ENCODE data around the gene ZNF33A.
"Not testable (repeated sequence)": the region's sequence is repeated elsewhere in the genome, so short reads cannot be mapped to it uniquely, and the experiment has no call there.

The ZNF33A gene

DNA sequence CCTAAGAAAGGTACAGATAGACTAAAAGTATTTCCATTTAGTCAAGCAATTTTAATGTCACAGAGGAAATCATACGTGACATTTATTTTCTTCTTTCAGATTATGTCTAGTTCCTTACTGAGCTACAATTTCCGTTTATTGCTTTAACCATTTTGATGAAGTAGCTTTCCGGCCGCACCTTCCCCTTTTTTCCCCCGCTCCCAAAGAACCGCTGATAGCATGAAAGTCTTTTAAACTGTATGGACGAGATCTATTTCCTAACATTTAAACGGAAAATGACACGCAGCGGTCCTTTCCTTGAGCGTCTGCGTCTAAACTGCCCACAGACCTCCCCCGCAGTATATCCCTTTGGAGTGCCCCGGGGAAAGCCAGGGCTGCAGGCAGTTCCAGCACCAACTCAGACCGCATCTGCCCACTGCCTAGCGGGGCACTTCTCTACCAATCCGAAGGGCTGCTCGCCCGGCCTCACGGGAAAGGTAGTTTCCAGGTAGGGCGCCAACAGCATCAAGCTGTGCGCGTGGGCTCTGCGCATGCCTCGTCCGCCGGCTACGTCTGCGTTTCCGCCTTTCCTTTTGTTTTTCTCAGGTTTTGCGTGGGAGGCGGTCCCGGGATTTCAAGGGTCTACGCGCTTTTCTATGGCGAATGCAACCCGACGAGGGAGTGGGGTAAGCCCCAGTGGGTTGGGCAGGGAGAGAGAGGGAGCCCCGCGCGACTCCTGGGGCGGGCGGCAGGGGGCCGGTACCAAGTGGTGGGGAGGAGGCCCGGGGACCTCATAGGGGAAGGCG, at the start of gene ZNF33A:
Gene ZNF33A (plus strand): TSS at position 557 of the 785 bp plus-strand sequence. CDS start 1,667 bp downstream, outside the sequence.
- H3K36me3 Mint-ChIP-seq, result peaks cover 6% of the 10 kb centered on the region
- peaks cover 39% of the 10 kb centered on the region for H3K4me1 Mint-ChIP-seq (ENCODE audit: low read depth)
- H3K27me3 Mint-ChIP-seq, result no peaks in the 10 kb centered on the region
- no peaks in the 10 kb centered on the region for H3K9me3 Mint-ChIP-seq (ENCODE audit: low read depth)
- H3K27ac Mint-ChIP-seq, result peak within 1 kb of the TSS; percentile 99
- H3K4me3 Mint-ChIP-seq, result peak within 1 kb of the TSS; percentile 90

DNA sequence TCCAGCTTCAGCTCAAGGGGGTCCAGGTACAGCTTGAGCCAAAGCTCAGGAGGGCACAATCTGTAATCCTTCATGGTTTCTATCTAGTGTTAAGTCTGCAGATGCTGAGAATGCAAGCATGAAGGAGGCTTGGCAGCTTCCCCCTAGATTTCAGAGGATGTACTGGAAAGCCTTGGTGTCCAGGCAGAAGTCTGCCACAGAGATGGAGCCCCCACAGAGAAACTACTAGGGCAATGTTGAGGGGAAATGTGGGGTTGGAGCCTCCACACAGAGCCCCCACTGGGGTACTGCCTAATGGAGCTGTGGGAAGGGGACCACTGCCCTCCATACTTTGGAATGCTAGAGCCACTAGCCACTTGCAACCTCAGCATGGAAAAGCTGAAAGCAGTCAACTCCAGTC, 45.5 kb upstream of the ZNF33A start:
- H3K36me3 Mint-ChIP-seq, result peaks cover 47% of the 10 kb centered on the region
- H3K4me1 Mint-ChIP-seq (ENCODE audit: low read depth), result no peaks in the 10 kb centered on the region
- no peak overlapping the region for H3K27ac Mint-ChIP-seq
- H3K9me3 Mint-ChIP-seq (ENCODE audit: low read depth), result peaks cover 13% of the 10 kb centered on the region
- no peaks in the 10 kb centered on the region for H3K27me3 Mint-ChIP-seq
- no peak overlapping the region for H3K4me3 Mint-ChIP-seq

DNA sequence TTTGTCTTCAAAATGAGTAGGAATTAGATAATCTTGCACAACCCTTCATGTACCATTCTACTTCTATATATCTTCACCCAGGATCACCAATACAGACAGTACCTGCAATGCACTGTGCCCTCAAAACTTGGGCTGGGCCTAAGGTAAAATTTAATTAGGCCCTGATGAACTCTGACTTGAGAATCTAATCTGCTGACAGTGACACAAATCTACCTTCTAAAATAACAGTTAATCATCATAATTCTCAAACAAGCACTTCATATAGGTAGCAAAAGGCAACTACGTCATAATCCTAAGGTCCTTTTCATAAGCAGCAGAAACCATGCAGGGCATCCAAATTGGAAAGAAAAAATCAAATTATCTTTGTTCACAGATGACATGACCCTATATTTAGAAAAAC, 38.1 kb upstream of the ZNF33A start:
- Mint-ChIP-seq H3K9me3 (ENCODE audit: low read depth) (no peaks in the 10 kb centered on the region), H3K27ac (no peak overlapping the region), H3K36me3 (peaks cover 17% of the 10 kb centered on the region), H3K27me3 (no peaks in the 10 kb centered on the region), H3K4me3 (no peak overlapping the region), H3K4me1 (ENCODE audit: low read depth) (peaks cover 23% of the 10 kb centered on the region)

DNA sequence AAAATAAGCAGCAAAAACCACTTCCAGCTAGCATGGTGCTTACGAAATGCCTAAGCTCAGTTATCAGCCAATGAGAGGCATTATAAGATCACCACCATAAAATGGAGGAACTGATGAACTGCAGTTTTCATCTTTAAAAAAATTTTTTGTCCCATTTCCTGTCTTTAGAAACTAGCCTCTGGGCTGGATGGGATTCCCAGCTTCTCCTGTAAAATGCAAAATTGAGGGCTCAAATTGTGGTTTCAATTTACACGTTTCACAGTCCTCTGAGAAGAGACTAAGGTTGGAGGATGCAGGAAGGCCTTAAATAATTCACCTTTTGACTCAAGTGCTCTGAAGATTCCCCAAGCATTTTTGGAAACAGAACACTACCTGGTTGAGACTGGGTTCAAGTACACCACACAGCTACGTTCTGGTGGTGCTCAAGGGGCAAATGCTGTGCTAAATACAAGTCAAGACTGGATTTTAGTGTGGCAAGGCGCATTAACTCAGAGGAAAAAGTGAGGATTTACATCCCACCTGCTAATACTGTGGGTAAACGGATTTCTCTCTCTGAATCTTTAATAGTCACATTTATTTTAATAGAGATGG, 35.0 kb upstream of the ZNF33A start:
- Mint-ChIP-seq H3K9me3 (ENCODE audit: low read depth) (no peaks in the 10 kb centered on the region), H3K27ac (peak overlapping the region; percentile 95), H3K4me3 (peak overlapping the region; percentile 93), H3K4me1 (ENCODE audit: low read depth) (peaks cover 23% of the 10 kb centered on the region), H3K27me3 (no peaks in the 10 kb centered on the region), H3K36me3 (peaks cover 3% of the 10 kb centered on the region)

DNA sequence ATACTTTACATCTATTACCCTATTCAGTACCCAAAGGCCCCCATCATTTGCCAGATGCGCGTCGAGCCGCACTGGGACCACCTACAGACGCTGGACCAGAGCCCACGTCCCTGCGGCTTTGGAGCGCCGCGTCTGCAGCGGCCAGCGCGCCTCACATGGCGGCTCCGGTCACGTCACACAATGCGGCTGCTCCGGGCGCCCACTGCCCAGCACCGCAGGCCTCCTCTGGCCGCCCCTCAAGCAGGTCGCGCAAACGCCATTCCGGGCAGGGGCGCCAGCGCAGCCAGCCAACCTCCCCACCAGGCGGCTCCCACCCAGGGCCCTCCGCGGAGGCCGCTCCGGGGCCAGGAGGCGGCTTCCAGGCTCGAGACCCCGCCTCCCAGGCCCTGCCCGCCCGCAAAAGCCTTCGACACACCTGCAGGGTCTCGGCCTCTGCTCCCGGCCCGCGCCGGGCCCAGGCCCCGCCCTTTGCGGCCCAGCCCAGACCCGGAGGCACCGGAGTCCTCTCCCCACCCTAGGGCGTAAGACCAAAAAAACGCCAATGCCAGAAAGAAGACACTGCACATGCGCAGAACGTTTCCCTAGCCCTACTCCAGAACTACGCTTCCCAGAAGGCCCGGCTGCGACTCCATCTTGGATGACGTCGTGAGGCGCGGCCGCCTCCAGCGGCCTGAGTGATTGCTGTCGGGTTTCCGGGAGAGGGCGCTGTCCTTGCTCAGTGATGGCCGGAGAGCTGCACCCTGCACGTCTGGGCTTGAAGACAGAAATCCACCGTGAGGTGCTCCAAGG, 34.2 kb upstream of the ZNF33A start, which contains the start of gene ZNF25:
Gene ZNF25 (minus strand): TSS at position 557 of the 789 bp plus-strand sequence. CDS start 4,925 bp downstream, outside the sequence.
- peaks cover 20% of the 10 kb centered on the region for H3K4me1 Mint-ChIP-seq (ENCODE audit: low read depth)
- H3K9me3 Mint-ChIP-seq (ENCODE audit: low read depth), result no peaks in the 10 kb centered on the region
- no peaks in the 10 kb centered on the region for H3K36me3 Mint-ChIP-seq
- no peaks in the 10 kb centered on the region for H3K27me3 Mint-ChIP-seq
- H3K4me3 Mint-ChIP-seq, result peak within 1 kb of the TSS; percentile 93
- peak within 1 kb of the TSS; percentile 95 for H3K27ac Mint-ChIP-seq

DNA sequence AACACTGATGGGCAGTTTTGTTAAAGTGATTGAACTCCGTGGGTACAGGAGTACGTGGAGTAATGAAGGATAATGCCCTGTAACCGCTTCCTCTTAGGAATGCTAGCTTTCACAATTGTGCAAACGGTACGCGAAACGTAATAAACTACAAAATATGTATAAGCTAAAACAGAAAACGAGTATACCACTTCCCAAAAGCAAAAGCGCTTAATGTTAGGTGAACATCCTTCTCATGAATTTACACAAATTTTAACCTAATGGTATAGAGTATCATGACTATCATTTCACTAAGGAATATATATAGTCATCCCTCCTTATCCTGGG, 33.6 kb upstream of the ZNF33A start:
- Mint-ChIP-seq H3K36me3 (no peaks in the 10 kb centered on the region), H3K4me1 (ENCODE audit: low read depth) (peaks cover 20% of the 10 kb centered on the region), H3K27ac (peak overlapping the region; percentile 88), H3K9me3 (ENCODE audit: low read depth) (no peaks in the 10 kb centered on the region), H3K4me3 (peak overlapping the region; percentile 93), H3K27me3 (no peaks in the 10 kb centered on the region)

DNA sequence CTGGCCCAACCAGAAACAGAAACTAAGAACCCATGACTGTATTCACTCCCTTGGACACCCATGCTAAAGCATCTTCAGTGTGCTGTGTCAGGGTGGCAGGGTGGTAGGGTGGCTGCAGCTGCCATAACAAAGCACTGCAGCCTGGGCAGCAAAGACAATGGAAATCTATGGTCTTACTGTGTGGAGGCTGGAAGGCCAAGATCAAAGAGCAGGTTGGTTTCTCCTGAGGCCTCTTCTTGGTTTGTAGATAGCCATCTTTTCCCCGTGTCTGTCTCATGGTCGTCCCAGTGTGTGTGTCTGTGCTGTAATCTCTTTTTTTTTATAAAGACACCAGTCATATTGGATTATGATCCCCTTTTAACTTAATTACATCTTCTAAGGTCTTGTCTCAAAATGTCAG, 18.8 kb upstream of the ZNF33A start:
- H3K27me3 Mint-ChIP-seq, result peaks cover 3% of the 10 kb centered on the region
- H3K36me3 Mint-ChIP-seq, result no peaks in the 10 kb centered on the region
- H3K4me1 Mint-ChIP-seq (ENCODE audit: low read depth), result no peaks in the 10 kb centered on the region
- H3K27ac Mint-ChIP-seq, result no peak overlapping the region
- H3K4me3 Mint-ChIP-seq, result no peak overlapping the region
- H3K9me3 Mint-ChIP-seq (ENCODE audit: low read depth), result no peaks in the 10 kb centered on the region

DNA sequence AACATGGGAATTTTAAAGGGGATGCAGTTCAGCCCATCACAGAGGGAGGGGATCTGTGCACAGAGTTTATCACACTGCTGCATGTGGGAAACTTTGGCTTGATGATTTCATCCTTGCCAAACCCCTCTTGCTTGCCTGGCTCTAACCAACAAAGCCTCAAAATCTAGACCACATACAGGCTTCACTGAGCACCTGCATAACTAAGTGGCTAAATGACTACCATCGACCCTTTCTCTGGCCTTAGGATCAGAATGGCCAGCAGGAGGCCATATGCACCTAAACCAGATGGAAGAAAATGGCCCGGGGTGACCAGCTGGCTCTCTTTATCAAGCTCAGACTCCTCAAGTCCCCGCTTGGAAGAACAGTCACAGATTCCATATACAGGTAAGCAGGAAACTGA, 18.4 kb upstream of the ZNF33A start:
- peaks cover 3% of the 10 kb centered on the region for H3K27me3 Mint-ChIP-seq
- H3K4me3 Mint-ChIP-seq, result no peak overlapping the region
- no peaks in the 10 kb centered on the region for H3K36me3 Mint-ChIP-seq
- H3K27ac Mint-ChIP-seq, result no peak overlapping the region
- no peaks in the 10 kb centered on the region for H3K9me3 Mint-ChIP-seq (ENCODE audit: low read depth)
- no peaks in the 10 kb centered on the region for H3K4me1 Mint-ChIP-seq (ENCODE audit: low read depth)

DNA sequence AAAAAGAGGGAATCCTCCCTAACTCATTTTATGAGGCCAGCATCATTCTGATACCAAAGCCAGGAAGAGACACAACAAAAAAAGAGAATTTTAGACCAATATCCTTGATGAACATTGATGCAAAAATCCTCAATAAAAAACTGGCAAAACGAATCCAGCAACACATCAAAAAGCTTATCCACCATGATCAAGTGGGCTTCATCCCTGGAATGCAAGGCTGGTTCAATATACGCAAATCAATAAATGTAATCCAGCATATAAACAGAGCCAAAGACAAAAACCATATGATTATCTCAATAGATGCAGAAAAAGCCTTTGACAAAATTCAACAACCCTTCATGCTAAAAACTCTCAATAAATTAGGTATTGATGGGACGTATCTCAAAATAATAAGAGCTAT, 11.6 kb upstream of the ZNF33A start:
- H3K27me3 Mint-ChIP-seq; H3K4me1 Mint-ChIP-seq (ENCODE audit: low read depth); H3K27ac Mint-ChIP-seq; H3K4me3 Mint-ChIP-seq; H3K9me3 Mint-ChIP-seq (ENCODE audit: low read depth); H3K36me3 Mint-ChIP-seq: not testable (repeated sequence)

DNA sequence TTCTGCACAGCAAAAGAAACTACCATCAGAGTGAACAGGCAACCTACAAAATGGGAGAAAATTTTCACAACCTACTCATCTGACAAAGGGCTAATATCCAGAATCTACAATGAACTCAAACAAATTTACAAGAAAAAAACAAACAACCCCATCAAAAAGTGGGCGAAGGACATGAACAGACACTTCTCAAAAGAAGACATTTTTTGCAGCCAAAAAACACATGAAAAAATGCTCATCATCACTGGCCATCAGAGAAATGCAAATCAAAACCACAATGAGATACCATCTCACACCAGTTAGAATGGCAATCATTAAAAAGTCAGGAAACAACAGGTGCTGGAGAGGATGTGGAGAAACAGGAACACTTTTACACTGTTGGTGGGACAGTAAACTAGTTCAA, 10.0 kb upstream of the ZNF33A start:
- H3K4me3 Mint-ChIP-seq; H3K27ac Mint-ChIP-seq; H3K27me3 Mint-ChIP-seq; H3K4me1 Mint-ChIP-seq (ENCODE audit: low read depth); H3K36me3 Mint-ChIP-seq; H3K9me3 Mint-ChIP-seq (ENCODE audit: low read depth): not testable (repeated sequence)

DNA sequence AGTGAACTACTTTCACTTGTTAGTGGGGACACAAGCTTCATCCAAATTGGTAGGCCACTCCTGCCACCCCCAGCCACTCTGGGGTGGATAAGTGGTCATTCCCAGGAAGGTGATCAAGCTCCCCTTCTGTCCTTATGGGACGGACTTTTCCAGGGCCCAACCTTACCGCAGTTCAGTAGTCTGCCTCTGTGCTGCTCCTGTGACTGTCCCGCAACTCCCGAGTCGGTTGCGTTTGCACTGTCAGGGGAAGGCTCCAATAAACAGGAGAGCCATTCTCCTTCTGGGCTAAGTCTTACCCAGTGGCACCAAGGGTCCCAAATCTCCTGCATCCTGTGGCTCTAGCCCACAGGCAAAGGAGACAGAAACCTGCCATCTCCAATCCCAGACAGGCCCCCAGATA, 7.4 kb upstream of the ZNF33A start:
- no peaks in the 10 kb centered on the region for H3K36me3 Mint-ChIP-seq
- H3K4me1 Mint-ChIP-seq (ENCODE audit: low read depth), result no peaks in the 10 kb centered on the region
- H3K9me3 Mint-ChIP-seq (ENCODE audit: low read depth), result no peaks in the 10 kb centered on the region
- H3K27ac Mint-ChIP-seq, result no peak overlapping the region
- H3K4me3 Mint-ChIP-seq, result no peak overlapping the region
- no peaks in the 10 kb centered on the region for H3K27me3 Mint-ChIP-seq

DNA sequence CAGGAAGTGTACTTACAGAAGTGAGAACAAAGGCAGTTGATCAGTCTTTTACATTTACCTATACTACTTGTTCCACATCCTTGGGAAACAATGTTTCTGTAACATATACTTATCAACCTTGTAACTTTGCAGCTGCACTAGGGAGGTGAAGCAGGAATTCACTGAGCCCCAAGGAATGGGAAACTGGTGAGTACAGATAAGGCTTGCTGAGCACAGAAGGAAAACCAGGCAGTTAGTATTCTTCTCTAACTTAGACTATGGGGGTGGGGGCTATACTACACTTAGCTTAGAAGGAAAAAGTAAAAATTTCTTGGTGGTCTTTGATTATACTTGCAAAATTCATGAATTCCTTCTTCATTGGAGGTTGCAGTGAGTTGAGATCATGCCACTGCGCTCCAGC, 6.9 kb upstream of the ZNF33A start:
- H3K27ac Mint-ChIP-seq, result no peak overlapping the region
- H3K4me1 Mint-ChIP-seq (ENCODE audit: low read depth), result no peaks in the 10 kb centered on the region
- H3K9me3 Mint-ChIP-seq (ENCODE audit: low read depth), result no peaks in the 10 kb centered on the region
- no peaks in the 10 kb centered on the region for H3K27me3 Mint-ChIP-seq
- H3K4me3 Mint-ChIP-seq, result no peak overlapping the region
- H3K36me3 Mint-ChIP-seq, result no peaks in the 10 kb centered on the region

DNA sequence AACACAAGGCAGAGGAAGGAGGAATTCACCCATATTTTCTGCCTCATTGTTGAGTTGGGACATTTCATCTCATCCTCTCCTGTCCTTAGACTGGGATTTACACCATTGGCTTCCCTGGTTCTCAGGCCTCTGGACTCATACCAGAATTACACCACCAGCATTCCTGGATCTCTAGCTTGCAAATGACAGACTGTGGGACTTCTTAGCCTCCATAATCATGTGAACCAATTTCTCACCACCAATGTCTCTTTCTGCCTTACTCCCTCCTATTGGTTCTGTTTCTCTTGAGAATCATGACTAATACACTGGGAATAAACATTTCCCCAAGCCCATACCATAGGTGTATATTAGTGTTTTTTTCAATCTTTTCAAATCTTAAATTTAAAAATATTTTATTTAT, 2.9 kb upstream of the ZNF33A start:
- Mint-ChIP-seq H3K4me1 (ENCODE audit: low read depth) (peaks cover 21% of the 10 kb centered on the region), H3K9me3 (ENCODE audit: low read depth) (no peaks in the 10 kb centered on the region), H3K4me3 (no peak overlapping the region), H3K27ac (no peak overlapping the region), H3K36me3 (no peaks in the 10 kb centered on the region), H3K27me3 (no peaks in the 10 kb centered on the region)

DNA sequence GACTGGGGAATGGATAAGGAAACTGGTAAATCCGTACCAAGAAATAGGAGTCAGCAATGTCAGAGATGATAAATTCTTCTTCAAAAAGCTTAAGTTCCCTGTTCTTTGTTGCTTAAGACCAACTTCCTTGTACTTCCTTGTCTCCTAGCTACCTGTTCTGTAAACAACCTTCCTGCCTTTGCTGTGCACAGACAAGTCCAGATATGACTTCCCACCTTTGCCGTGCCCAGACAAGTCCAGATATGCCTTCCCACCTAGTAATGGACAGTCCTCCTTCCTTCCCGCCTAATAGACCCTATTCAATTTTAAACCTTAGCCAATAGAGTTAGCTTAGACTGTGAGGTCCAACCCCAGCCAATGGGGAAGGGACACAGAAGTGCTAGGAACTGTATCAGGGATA, 2.5 kb upstream of the ZNF33A start:
- Mint-ChIP-seq H3K27ac (no peak overlapping the region), H3K4me3 (no peak overlapping the region), H3K36me3 (no peaks in the 10 kb centered on the region), H3K27me3 (no peaks in the 10 kb centered on the region), H3K9me3 (ENCODE audit: low read depth) (no peaks in the 10 kb centered on the region), H3K4me1 (ENCODE audit: low read depth) (peaks cover 23% of the 10 kb centered on the region)

DNA sequence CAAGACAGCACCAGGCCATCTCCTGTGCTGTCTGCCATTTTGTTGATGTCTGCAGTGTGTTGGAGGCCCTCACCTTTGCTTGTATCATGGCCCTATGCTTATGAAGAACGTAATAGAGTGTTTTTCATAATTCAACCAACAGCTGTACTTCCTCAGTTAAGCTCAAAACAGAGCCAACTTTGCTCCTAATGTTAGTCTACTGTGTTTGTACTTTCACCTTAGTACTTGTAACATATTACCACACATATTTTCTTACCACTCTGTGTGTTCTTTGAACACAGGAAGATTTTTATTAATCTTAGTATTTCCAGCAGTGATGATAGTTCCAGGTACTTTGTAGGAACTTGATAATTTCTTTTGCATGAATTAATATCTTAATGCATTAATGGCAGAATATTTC, 5.9 kb downstream of the ZNF33A start:
- H3K27me3 Mint-ChIP-seq, result no peaks in the 10 kb centered on the region
- peaks cover 48% of the 10 kb centered on the region for H3K4me1 Mint-ChIP-seq (ENCODE audit: low read depth)
- H3K27ac Mint-ChIP-seq, result no peak overlapping the region
- peaks cover 5% of the 10 kb centered on the region for H3K9me3 Mint-ChIP-seq (ENCODE audit: low read depth)
- H3K36me3 Mint-ChIP-seq, result peaks cover 39% of the 10 kb centered on the region
- no peak overlapping the region for H3K4me3 Mint-ChIP-seq
